Parathyroid adenoma (tissue), 2 donors: Measurements from ENCODE around the gene TP73.

Experiments
- H2AFZ ChIP-seq: fragments of 300-600 bp; sonication (generic); one replicate; pipeline ENCODE4 v1.7.0; 2017; ENCODE audit warnings: antibody characterized with exemption, mild to moderate bottlenecking
- H3K27ac ChIP-seq: fragments of 300-600 bp; sonication (generic); one replicate; pipeline ENCODE4 v1.7.0; 2017
- H3K27me3 ChIP-seq: fragments of 300-600 bp; sonication (generic); one replicate; pipeline ENCODE4 v1.7.0; 2017; ENCODE audit warnings: low read length; ENCODE audit not compliant: control insufficient read depth, insufficient read depth
- H3K36me3 ChIP-seq: fragments of 300-600 bp; sonication (generic); one replicate; pipeline ENCODE4 v1.7.0; 2017; ENCODE audit warnings: low read length; ENCODE audit not compliant: control insufficient read depth, insufficient read depth
- H3K4me1 ChIP-seq: fragments of 300-600 bp; sonication (generic); one replicate; pipeline ENCODE4 v1.7.0; 2017; ENCODE audit warnings: control low read depth
- H3K4me2 ChIP-seq: fragments of 300-600 bp; sonication (generic); one replicate; pipeline ENCODE4 v1.7.0; 2017; ENCODE audit warnings: low read length
- H3K4me3 ChIP-seq: fragments of 300-600 bp; sonication (generic); one replicate; pipeline ENCODE4 v1.7.0; 2017; ENCODE audit warnings: low read depth, low read length
- H3K79me2 ChIP-seq: fragments of 300-600 bp; sonication (generic); one replicate; pipeline ENCODE4 v1.7.0; 2017; ENCODE audit warnings: control low read depth
- H3K9ac ChIP-seq: fragments of 300-600 bp; sonication (generic); one replicate; pipeline ENCODE4 v1.7.0; 2017; ENCODE audit warnings: mild to moderate bottlenecking
- H3K9me3 ChIP-seq: fragments of 300-600 bp; sonication (generic); one replicate; pipeline ENCODE4 v1.7.0; 2017; ENCODE audit warnings: low read length; ENCODE audit not compliant: control insufficient read depth
- CTCF ChIP-seq: fragments of 300-600 bp; sonication (generic); IDR thresholded peaks from one replicate; pipeline ENCODE4 v1.7.0; 2017; ENCODE audit warnings: antibody characterized with exemption, mild to moderate bottlenecking
- donor health status: primary hyperparathyroidism.

Gene TP73

GRCh38 chr1:3654549-3655281 lies 2.4 kb downstream of the TP73 start:
- H3K27ac ChIP-seq = no peak overlapping the region
- no peak overlapping the region for H3K9ac ChIP-seq
- peaks cover 8% of the 10 kb centered on the region for H3K27me3 ChIP-seq
- H3K36me3 ChIP-seq = no peaks in the 10 kb centered on the region
- H3K4me3 ChIP-seq = no peak overlapping the region
- H3K9me3 ChIP-seq = no peaks in the 10 kb centered on the region
- no peaks in the 10 kb centered on the region for H3K79me2 ChIP-seq
- H3K4me1 ChIP-seq = no peaks in the 10 kb centered on the region
- no peak overlapping the region for H3K4me2 ChIP-seq
- H2AFZ ChIP-seq = no peak overlapping the region
- no peak for TF ChIP-seq CTCF

- Histone ChIP-seq H3K9me3 (no peaks in the 10 kb centered on the region), H3K4me3 (no peak overlapping the region), H3K27ac (no peak overlapping the region), H3K36me3 (no peaks in the 10 kb centered on the region), H3K4me2 (no peak overlapping the region), H3K79me2 (no peaks in the 10 kb centered on the region), H3K9ac (no peak overlapping the region), H2AFZ (no peak overlapping the region), H3K4me1 (no peaks in the 10 kb centered on the region), H3K27me3 (peaks cover 6% of the 10 kb centered on the region)
- TF ChIP-seq CTCF = no peak
Measured at GRCh38 chr1:3656450-3657095, 4.3 kb downstream of the TP73 start.

- Histone ChIP-seq H3K4me3 (no peak overlapping the region), H2AFZ (no peak overlapping the region), H3K4me2 (no peak overlapping the region), H3K79me2 (no peaks in the 10 kb centered on the region), H3K9me3 (no peaks in the 10 kb centered on the region), H3K27ac (no peak overlapping the region), H3K4me1 (no peaks in the 10 kb centered on the region), H3K27me3 (peaks cover 4% of the 10 kb centered on the region), H3K36me3 (no peaks in the 10 kb centered on the region), H3K9ac (no peak overlapping the region)
- TF ChIP-seq CTCF = no peak
Measured at GRCh38 chr1:3657096-3657475, 4.8 kb downstream of the TP73 start.

- Histone ChIP-seq H3K4me1 (no peaks in the 10 kb centered on the region), H3K27me3 (peaks cover 4% of the 10 kb centered on the region)
Measured at GRCh38 chr1:3657578-3658230, 5.4 kb downstream of the TP73 start.

More at GRCh38 chr1:3657578-3658230, 5.4 kb downstream of the TP73 start:
- Histone ChIP-seq H3K79me2 (no peaks in the 10 kb centered on the region), H3K27ac (no peak overlapping the region), H2AFZ (no peak overlapping the region), H3K4me2 (no peak overlapping the region), H3K9me3 (no peaks in the 10 kb centered on the region), H3K36me3 (no peaks in the 10 kb centered on the region), H3K9ac (no peak overlapping the region), H3K4me3 (no peak overlapping the region)
- no peak for TF ChIP-seq CTCF
